Limb (tissue), 2 donors: Measurements from ENCODE around the gene HOATZ.

Experiments
- DNase-seq, 2 donors: peaks; one replicate each; pipeline ENCODE4 v3.0.0-alpha.2; 2016; ENCODE audit errors: extremely low spot score in 2 of 2

The HOATZ gene

DNA sequence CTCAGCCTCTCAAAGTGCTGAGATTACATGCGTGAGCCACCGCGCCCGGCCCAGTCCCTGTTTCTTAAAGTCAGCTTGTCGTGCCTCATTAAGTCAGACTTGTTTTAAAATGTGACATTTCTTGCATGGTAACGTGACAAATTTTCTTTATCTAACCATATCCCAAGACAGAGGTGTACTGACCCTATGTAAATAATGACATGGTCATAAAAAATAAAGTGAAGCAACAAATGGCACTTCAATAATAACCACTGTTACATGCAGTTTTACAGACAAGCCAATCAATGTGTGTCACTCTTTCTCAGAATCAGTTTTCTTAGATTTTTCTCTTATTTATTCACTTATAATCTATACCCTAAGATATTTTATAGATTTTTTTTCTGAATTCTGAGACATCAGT is 61.2 kb downstream of the HOATZ start:
- DNase-seq: no peak

DNA sequence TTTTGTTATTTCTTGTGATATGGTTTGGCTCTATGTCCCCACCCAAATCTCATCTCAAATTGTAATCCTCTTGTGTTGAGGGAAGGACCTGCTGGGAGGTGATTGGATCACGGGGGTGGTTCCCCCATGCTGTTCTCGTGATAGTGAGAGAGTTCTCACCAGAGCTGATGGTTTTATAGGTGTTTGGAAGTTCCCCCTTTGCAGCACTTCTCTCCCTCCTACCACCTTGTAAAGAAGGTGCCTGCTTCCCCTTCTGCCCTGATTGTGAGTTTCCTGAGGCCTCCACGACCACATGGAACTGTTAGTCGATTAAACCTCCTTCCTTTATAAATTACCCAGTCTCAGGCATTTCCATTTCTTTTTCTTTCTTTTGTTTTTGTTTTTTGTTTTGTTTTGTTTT is 63.2 kb downstream of the HOATZ start:
- DNase-seq: no peak

- no peak for DNase-seq
These were observed 66.8 kb downstream of the HOATZ start for GRCh38 chr11:111581341-111581740.

DNA sequence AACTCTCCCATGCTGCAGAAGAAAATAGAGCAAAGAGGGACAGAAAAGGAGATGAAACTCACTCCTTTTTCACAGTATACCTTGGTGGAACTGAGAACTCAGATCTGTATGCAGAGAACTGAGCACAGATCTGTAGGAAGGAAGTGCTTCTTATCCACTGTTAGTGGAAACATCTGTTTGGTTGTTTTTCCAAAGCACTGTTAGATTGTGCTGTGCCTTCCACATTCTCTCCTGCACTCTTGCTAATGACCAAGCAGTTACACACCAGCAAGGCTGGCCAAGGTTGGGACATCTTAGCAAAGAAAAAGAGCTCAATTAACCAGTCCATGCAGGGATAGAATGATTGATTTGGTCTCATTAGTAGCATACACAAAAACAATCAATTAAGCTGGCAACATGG is 67.6 kb downstream of the HOATZ start:
- no peak for DNase-seq

GRCh38 chr11:111582881-111583280 is 68.3 kb downstream of the HOATZ start:
- DNase-seq: no peak

DNA sequence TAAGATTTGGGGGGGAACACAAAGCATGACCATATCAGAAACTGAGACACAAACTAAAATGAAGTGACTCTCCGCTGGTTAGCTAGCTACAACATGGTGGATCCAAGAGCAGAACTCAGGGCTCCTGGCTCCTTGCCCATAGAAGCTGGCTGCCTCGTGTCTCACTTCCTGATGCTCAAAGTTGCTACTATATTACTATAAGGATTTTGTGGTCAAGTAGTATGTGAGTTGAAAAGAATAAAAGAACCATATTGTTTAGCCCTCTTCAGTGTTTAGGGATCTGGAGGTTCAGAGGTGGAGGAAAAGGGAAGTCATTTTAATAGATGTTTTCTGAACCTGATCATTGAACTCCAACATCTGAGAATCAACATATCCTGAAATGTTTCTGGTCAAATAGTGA is 70.8 kb downstream of the HOATZ start:
- DNase-seq: no peak

GRCh38 chr11:111586388-111586831 is 71.8 kb downstream of the HOATZ start:
- DNase-seq: peak in 1 of 2 donors; percentile 56
